A549 (cell line): ENCODE data around the gene TM9SF4. TPM values are rescaled to one million over a fixed set of nuclear protein-coding genes. Genes with fewer than 3 reads are reported as not detected.
A peak's percentile ranks its signal among the peaks of the same experiment; 100 is the strongest.

Experiments
- ATAC-seq, 2 experiments: fragments of 200-7000 bp in 1 of 2; fragments of >200 bp in 1 of 2; cut with Nextera tagmentation in 1 of 2; cut with Tn5 transposase in 1 of 2; 3 replicates each; pipeline versions ENCODE4 v1.8.0 to v1.9.1; 2018 to 2020; ENCODE audit warnings: mild to moderate bottlenecking in 1 of 2, moderate library complexity in 1 of 2
- CTCF ChIA-PET: fragments of 300-600 bp; sonication (Branson Sonifier 250); formaldehyde crosslinking; extraction: SDS; loops from one replicate; lab custom pipeline; 2021; ENCODE audit warnings: antibody characterized with exemption, inconsistent platforms; lab: Yijun Ruan, JAX
- POLR2A ChIA-PET: fragments of 350-600 bp; formaldehyde crosslinking; extraction: SDS; loops from one replicate; lab custom pipeline; 2021; ENCODE audit warnings: antibody characterized with exemption, inconsistent platforms; lab: Yijun Ruan, JAX
- DNase-seq, 2 experiments: peaks; one replicate each; pipeline versions ENCODE4 v3.0.0 to v3.0.0-alpha.2; 2011 to 2016; ENCODE audit warnings: low read depth in 1 of 2, low spot score in 1 of 2
- FAIRE-seq: peaks from 2 replicates; lab custom pipeline; 2011; peaks lifted over from hg19 to GRCh38; lab: Jason Lieb, UNC
- H3K27ac ChIP-seq, 2 experiments: fragments of >200 bp; sonication (Bioruptor Twin); formaldehyde crosslinking; 3 replicates each; pipeline ENCODE4 v1.5.1; 2016 to 2017
- H3K4me1 ChIP-seq: fragments of >200 bp; sonication (Bioruptor Twin); formaldehyde crosslinking; 3 replicates; pipeline ENCODE4 v1.6.1; 2016
- H3K4me2 ChIP-seq: fragments of >200 bp; sonication (Bioruptor Twin); formaldehyde crosslinking; 3 replicates; pipeline ENCODE4 v1.6.1; 2016
- H3K4me3 ChIP-seq: fragments of >200 bp; sonication (Bioruptor Twin); formaldehyde crosslinking; 3 replicates; pipeline ENCODE4 v1.5.1; 2016
- H3K9me3 ChIP-seq: fragments of >200 bp; sonication (Bioruptor Twin); formaldehyde crosslinking; 3 replicates; pipeline ENCODE4 v1.6.1; 2016
- ATOH8 ChIP-seq: fragments of 250-450 bp; sonication (Bioruptor Pico); IDR thresholded peaks from 2 replicates; pipeline ENCODE4 v1.5.0; 2020; ENCODE audit warnings: low read depth, mild to moderate bottlenecking, moderate library complexity
- BHLHE40 ChIP-seq: IDR thresholded peaks from 2 replicates; pipeline ENCODE4 v1.6.1; 2012; ENCODE audit warnings: low read depth, low read length, inconsistent platforms
- CBX8 ChIP-seq: fragments of 200-600 bp; sonication (generic); IDR thresholded peaks from 2 replicates; pipeline ENCODE4 v1.6.1; 2016
- EHMT2 ChIP-seq: fragments of 200-600 bp; sonication (generic); IDR thresholded peaks from 2 replicates; pipeline ENCODE4 v1.6.1; 2016; ENCODE audit warnings: antibody characterized with exemption, low read depth, mild to moderate bottlenecking, moderate library complexity
- ESRRA ChIP-seq: fragments of 150-350 bp; IDR thresholded peaks from 2 replicates; pipeline ENCODE4 v1.6.1; 2014; ENCODE audit warnings: mild to moderate bottlenecking, low read length, borderline replicate concordance
- FOSL2 ChIP-seq, 2 experiments: fragments of 450-650 bp in 1 of 2; fragments of >200 bp in 1 of 2; sonication (Bioruptor Twin) in 1 of 2; formaldehyde crosslinking; IDR thresholded peaks; 2 replicates each; pipeline versions ENCODE4 v1.5.0 to v1.6.1; 2016 to 2020; ENCODE audit warnings: mild to moderate bottlenecking in 1 of 2, moderate library complexity in 1 of 2
- GATA3 ChIP-seq: IDR thresholded peaks from 2 replicates; pipeline ENCODE4 v1.6.1; 2012; ENCODE audit warnings: borderline replicate concordance
- HOXB13 ChIP-seq: fragments of 250-450 bp; sonication (Bioruptor Pico); IDR thresholded peaks from 2 replicates; pipeline ENCODE4 v1.5.0; 2020; ENCODE audit warnings: low read depth, mild to moderate bottlenecking, moderate library complexity
- KDM1A ChIP-seq: fragments of 200-600 bp; sonication (generic); IDR thresholded peaks from 2 replicates; pipeline ENCODE4 v1.6.1; 2016; ENCODE audit warnings: low read depth, mild to moderate bottlenecking
- KDM5A ChIP-seq: fragments of 200-600 bp; sonication (generic); IDR thresholded peaks from 2 replicates; pipeline ENCODE4 v1.6.1; 2016; ENCODE audit warnings: antibody characterized with exemption, mild to moderate bottlenecking
- MYC ChIP-seq: IDR thresholded peaks from 2 replicates; pipeline ENCODE4 v1.6.1; 2012; ENCODE audit warnings: mild to moderate bottlenecking, inconsistent platforms, low read length, improper control_type of control experiment, borderline replicate concordance
- NPAS2 ChIP-seq: fragments of 250-450 bp; sonication (Bioruptor Pico); IDR thresholded peaks from 2 replicates; pipeline ENCODE4 v1.8.0; 2022; ENCODE audit warnings: mild to moderate bottlenecking, moderate library complexity, borderline replicate concordance
- NR3C1 ChIP-seq: fragments of >200 bp; sonication (Bioruptor Twin); formaldehyde crosslinking; IDR thresholded peaks from 3 replicates; pipeline ENCODE4 v1.6.1; 2017
- PBX3 ChIP-seq: IDR thresholded peaks from 2 replicates; pipeline ENCODE4 v1.6.1; 2012
- POLR2A ChIP-seq: IDR thresholded peaks from 2 replicates; pipeline ENCODE4 v1.6.1; 2012; ENCODE audit warnings: mild to moderate bottlenecking, low read length
- RFX5 ChIP-seq: fragments of 450-650 bp; IDR thresholded peaks from 2 replicates; pipeline ENCODE4 v1.7.1; 2014; ENCODE audit warnings: antibody characterized with exemption, mild to moderate bottlenecking, moderate library complexity
- RNF2 ChIP-seq: fragments of 200-600 bp; sonication (generic); IDR thresholded peaks from 2 replicates; pipeline ENCODE4 v1.6.1; 2016; ENCODE audit warnings: low read depth, mild to moderate bottlenecking, antibody characterized with exemption, moderate library complexity, borderline replicate concordance
- SMC3 ChIP-seq: fragments of >200 bp; sonication (Bioruptor Twin); formaldehyde crosslinking; IDR thresholded peaks from 3 replicates; pipeline ENCODE4 v1.6.1; 2018; ENCODE audit warnings: inconsistent platforms
- SREBF2 ChIP-seq: fragments of 450-650 bp; IDR thresholded peaks from 2 replicates; pipeline ENCODE4 v1.6.1; 2014; ENCODE audit warnings: mild to moderate bottlenecking, moderate library complexity
- TFCP2L1 ChIP-seq: fragments of 250-450 bp; sonication (Bioruptor Pico); IDR thresholded peaks from 2 replicates; pipeline ENCODE4 v1.5.0; 2021; ENCODE audit warnings: mild to moderate bottlenecking
- USF2 ChIP-seq: fragments of 450-650 bp; IDR thresholded peaks from 2 replicates; pipeline ENCODE4 v1.6.1; 2014; ENCODE audit warnings: antibody characterized with exemption
- ZFP36 ChIP-seq: fragments of 450-650 bp; IDR thresholded peaks from 2 replicates; pipeline ENCODE4 v1.6.1; 2014; ENCODE audit warnings: borderline replicate concordance; ENCODE audit not compliant: partially characterized antibody
- ZSCAN20 ChIP-seq: fragments of 250-450 bp; sonication (Bioruptor Pico); IDR thresholded peaks from 2 replicates; pipeline ENCODE4 v1.8.0; 2022; ENCODE audit warnings: mild to moderate bottlenecking, moderate library complexity
- WGBS: methylation state at CpG from one replicate; pipeline ENCODE4 v1.1.6; 2017; ENCODE audit errors: missing lambda C conversion rate; 5-methylcytosine and 5-hydroxymethylcytosine counted together
- polyA minus RNA-seq: library from RNA; depleted of rRNA, polyadenylated mRNA; stranded (reverse); fragments of >200 nt; gene quantifications from 2 replicates; pipeline ENCODE4 v1.2.3, GENCODE V29; 2011; rRNA and poly(A)+ RNA removed
- polyA plus RNA-seq, 4 experiments: library from polyadenylated mRNA; depleted of rRNA in 3 of 4; stranded (reverse); fragments of >200 nt; fragmentation: RNase III in 1 of 4; extraction: RNeasy Plus Mini Kit Qiagen cat#74134 plus additional on column Dnase treatment in 1 of 4; gene quantifications; 2 replicates in 3 of 4; 3 replicates in 1 of 4; pipeline ENCODE4 v1.2.3, GENCODE V29; 2011 to 2017
- TF ChIP-seq, protein P1 (sequence below): IDR thresholded peaks from 2 replicates; pipeline ENCODE4 v1.6.1; 2012; ENCODE audit warnings: low read depth, borderline replicate concordance
- TF ChIP-seq, protein P2 (sequence below): fragments of 200-600 bp; sonication (generic); IDR thresholded peaks from 2 replicates; pipeline ENCODE4 v1.6.1; 2016; ENCODE audit warnings: antibody characterized with exemption, mild to moderate bottlenecking, moderate library complexity
- TF ChIP-seq, protein P3 (sequence below): fragments of >200 bp; sonication (Bioruptor Twin); formaldehyde crosslinking; IDR thresholded peaks from 3 replicates; pipeline ENCODE4 v1.5.1; 2016

TM9SF4 gene, protein sequence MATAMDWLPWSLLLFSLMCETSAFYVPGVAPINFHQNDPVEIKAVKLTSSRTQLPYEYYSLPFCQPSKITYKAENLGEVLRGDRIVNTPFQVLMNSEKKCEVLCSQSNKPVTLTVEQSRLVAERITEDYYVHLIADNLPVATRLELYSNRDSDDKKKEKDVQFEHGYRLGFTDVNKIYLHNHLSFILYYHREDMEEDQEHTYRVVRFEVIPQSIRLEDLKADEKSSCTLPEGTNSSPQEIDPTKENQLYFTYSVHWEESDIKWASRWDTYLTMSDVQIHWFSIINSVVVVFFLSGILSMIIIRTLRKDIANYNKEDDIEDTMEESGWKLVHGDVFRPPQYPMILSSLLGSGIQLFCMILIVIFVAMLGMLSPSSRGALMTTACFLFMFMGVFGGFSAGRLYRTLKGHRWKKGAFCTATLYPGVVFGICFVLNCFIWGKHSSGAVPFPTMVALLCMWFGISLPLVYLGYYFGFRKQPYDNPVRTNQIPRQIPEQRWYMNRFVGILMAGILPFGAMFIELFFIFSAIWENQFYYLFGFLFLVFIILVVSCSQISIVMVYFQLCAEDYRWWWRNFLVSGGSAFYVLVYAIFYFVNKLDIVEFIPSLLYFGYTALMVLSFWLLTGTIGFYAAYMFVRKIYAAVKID
- polyA plus RNA-seq (2011; rRNA removed): 60.0 and 72.8 TPM in 2 replicates
- polyA plus RNA-seq (2012; cell fraction: cytosol; rRNA removed): 33.8 and 40.8 TPM in 2 replicates
- 68.7 and 75.1 TPM in 2 replicates for polyA plus RNA-seq (2012; cell fraction: nucleus; rRNA removed)
- 40.3 to 52.3 TPM (median 51.4 TPM) in 3 replicates for polyA plus RNA-seq (2017; fragmentation: RNase III; extraction: RNeasy Plus Mini Kit Qiagen cat#74134 plus additional on column Dnase treatment)
- 94.5 and 111 TPM in 2 replicates for polyA minus RNA-seq

- no peaks in the 10 kb centered on the region for H3K9me3 ChIP-seq
- POLR2A ChIA-PET: interaction anchor here (1.0 to 1.3 kb wide), 2 partner anchors 9 to 230 kb away, joined by 3 read pairs; no protein-coding TSS in a partner anchor
- DNase-seq (peak; percentile 88 to 96), ATAC-seq (peak; percentile 90 to 91), FAIRE-seq (no peak)
- peak within 1 kb of the TSS; percentile 98 to 99 for H3K27ac ChIP-seq
- H3K4me3 ChIP-seq: peak within 1 kb of the TSS; percentile 78
- H3K4me2 ChIP-seq: peak within 1 kb of the TSS; percentile 93
- CTCF ChIA-PET: interaction anchor here (0.6 to 1.9 kb wide), 4 partner anchors 9 to 19 kb away, joined by 3 to 5 read pairs (median 4); no protein-coding TSS in a partner anchor
- 3% methylated on average over 35 of the region's 38 CpGs for WGBS
- H3K4me1 ChIP-seq: peaks cover 10% of the 10 kb centered on the region; the same call in 2 of the 3 replicates
- TF ChIP-seq ATOH8 (CRISPR knock-in tag) (no peak), ESRRA (no peak), TFCP2L1 (CRISPR knock-in tag) (0 out of 2 replicates have a peak, but pooled peaks have one; percentile 5), PBX3 (no peak), USF2 (peak; percentile 53), KDM5A (peak; percentile 59), GATA3 (no peak), HOXB13 (CRISPR knock-in tag) (peak; percentile 25; the same call in 1 of the 2 replicates), POLR2A (peak; percentile 79), ZSCAN20 (CRISPR knock-in tag) (no peak), ZFP36 (no peak), FOSL2 (IDR thresholded peaks at IDR 0.05) (no peak), FOSL2 (CRISPR knock-in tag; IDR thresholded peaks at IDR 0.05) (peak; percentile 62), NR3C1 (no peak), BHLHE40 (no peak), NPAS2 (CRISPR knock-in tag) (no peak), RFX5 (peak; percentile 70; the same call in 1 of the 2 replicates), SMC3 (no peak), CBX8 (no peak), MYC (peak; percentile 89), KDM1A (no peak), EHMT2 (no peak), RNF2 (no peak), SREBF2 (no peak)
- TF ChIP-seq, protein P1, sequence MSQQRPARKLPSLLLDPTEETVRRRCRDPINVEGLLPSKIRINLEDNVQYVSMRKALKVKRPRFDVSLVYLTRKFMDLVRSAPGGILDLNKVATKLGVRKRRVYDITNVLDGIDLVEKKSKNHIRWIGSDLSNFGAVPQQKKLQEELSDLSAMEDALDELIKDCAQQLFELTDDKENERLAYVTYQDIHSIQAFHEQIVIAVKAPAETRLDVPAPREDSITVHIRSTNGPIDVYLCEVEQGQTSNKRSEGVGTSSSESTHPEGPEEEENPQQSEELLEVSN: peak; percentile 54; the same call in 1 of the 2 replicates
- TF ChIP-seq, protein P2, sequence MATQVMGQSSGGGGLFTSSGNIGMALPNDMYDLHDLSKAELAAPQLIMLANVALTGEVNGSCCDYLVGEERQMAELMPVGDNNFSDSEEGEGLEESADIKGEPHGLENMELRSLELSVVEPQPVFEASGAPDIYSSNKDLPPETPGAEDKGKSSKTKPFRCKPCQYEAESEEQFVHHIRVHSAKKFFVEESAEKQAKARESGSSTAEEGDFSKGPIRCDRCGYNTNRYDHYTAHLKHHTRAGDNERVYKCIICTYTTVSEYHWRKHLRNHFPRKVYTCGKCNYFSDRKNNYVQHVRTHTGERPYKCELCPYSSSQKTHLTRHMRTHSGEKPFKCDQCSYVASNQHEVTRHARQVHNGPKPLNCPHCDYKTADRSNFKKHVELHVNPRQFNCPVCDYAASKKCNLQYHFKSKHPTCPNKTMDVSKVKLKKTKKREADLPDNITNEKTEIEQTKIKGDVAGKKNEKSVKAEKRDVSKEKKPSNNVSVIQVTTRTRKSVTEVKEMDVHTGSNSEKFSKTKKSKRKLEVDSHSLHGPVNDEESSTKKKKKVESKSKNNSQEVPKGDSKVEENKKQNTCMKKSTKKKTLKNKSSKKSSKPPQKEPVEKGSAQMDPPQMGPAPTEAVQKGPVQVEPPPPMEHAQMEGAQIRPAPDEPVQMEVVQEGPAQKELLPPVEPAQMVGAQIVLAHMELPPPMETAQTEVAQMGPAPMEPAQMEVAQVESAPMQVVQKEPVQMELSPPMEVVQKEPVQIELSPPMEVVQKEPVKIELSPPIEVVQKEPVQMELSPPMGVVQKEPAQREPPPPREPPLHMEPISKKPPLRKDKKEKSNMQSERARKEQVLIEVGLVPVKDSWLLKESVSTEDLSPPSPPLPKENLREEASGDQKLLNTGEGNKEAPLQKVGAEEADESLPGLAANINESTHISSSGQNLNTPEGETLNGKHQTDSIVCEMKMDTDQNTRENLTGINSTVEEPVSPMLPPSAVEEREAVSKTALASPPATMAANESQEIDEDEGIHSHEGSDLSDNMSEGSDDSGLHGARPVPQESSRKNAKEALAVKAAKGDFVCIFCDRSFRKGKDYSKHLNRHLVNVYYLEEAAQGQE: no peak
- TF ChIP-seq, protein P3, sequence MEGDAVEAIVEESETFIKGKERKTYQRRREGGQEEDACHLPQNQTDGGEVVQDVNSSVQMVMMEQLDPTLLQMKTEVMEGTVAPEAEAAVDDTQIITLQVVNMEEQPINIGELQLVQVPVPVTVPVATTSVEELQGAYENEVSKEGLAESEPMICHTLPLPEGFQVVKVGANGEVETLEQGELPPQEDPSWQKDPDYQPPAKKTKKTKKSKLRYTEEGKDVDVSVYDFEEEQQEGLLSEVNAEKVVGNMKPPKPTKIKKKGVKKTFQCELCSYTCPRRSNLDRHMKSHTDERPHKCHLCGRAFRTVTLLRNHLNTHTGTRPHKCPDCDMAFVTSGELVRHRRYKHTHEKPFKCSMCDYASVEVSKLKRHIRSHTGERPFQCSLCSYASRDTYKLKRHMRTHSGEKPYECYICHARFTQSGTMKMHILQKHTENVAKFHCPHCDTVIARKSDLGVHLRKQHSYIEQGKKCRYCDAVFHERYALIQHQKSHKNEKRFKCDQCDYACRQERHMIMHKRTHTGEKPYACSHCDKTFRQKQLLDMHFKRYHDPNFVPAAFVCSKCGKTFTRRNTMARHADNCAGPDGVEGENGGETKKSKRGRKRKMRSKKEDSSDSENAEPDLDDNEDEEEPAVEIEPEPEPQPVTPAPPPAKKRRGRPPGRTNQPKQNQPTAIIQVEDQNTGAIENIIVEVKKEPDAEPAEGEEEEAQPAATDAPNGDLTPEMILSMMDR: no peak
These were observed at the start of gene TM9SF4 for GRCh38 chr20:32109392-32110172. TM9SF4 (plus strand) TSS chr20:32109714; CDS start chr20:32109741, 27 bp downstream.
